Loucy (cell line): ENCODE measurements around the gene OR52E4.

ENCODE experiments used
- EZH2phosphoT487 ChIP-seq: fragments of 200-600 bp; IDR thresholded peaks from 2 replicates; pipeline ENCODE4 v1.6.1; 2018; ENCODE audit warnings: antibody characterized with exemption, mild to moderate bottlenecking, moderate library complexity, borderline replicate concordance
- TF ChIP-seq, protein P1 (sequence below): fragments of 200-600 bp; sonication (generic); conservative IDR thresholded peaks from 2 replicates; pipeline ENCODE4 v1.5.1; 2014; ENCODE audit warnings: mild to moderate bottlenecking, antibody characterized with exemption, low read length

GRCh38 chr11:5846701-5847100 is 33.7 kb upstream of the OR52E4 start:
- TF ChIP-seq, protein P1, sequence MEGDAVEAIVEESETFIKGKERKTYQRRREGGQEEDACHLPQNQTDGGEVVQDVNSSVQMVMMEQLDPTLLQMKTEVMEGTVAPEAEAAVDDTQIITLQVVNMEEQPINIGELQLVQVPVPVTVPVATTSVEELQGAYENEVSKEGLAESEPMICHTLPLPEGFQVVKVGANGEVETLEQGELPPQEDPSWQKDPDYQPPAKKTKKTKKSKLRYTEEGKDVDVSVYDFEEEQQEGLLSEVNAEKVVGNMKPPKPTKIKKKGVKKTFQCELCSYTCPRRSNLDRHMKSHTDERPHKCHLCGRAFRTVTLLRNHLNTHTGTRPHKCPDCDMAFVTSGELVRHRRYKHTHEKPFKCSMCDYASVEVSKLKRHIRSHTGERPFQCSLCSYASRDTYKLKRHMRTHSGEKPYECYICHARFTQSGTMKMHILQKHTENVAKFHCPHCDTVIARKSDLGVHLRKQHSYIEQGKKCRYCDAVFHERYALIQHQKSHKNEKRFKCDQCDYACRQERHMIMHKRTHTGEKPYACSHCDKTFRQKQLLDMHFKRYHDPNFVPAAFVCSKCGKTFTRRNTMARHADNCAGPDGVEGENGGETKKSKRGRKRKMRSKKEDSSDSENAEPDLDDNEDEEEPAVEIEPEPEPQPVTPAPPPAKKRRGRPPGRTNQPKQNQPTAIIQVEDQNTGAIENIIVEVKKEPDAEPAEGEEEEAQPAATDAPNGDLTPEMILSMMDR, result no peak
- TF ChIP-seq EZH2phosphoT487, result no peak
